ENCODE results near the gene SLC26A3.

SLC26A3 gene

GRCh38 chr7:107816011-107816566 is 13.1 kb upstream of the SLC26A3 start:
- no peak for DNase-seq (ENCODE audit: low read depth, low spot score)

GRCh38 chr7:107815254-107815882 is 12.3 kb upstream of the SLC26A3 start:
- DNase-seq (ENCODE audit: low read depth, low spot score) = no peak

GRCh38 chr7:107813524-107813923 is 10.5 kb upstream of the SLC26A3 start:
- no peak for DNase-seq (ENCODE audit: low read depth, low spot score)

GRCh38 chr7:107811934-107812333 is 8.9 kb upstream of the SLC26A3 start:
- DNase-seq (ENCODE audit: low read depth, low spot score) = no peak

GRCh38 chr7:107810626-107811025 is 7.6 kb upstream of the SLC26A3 start:
- no peak for DNase-seq (ENCODE audit: low read depth, low spot score)

GRCh38 chr7:107809179-107809578 is 6.2 kb upstream of the SLC26A3 start:
- DNase-seq (ENCODE audit: low read depth, low spot score) = no peak

- no peak for DNase-seq (ENCODE audit: low read depth, low spot score)
These were observed 3.3 kb downstream of the SLC26A3 start for GRCh38 chr7:107799647-107800264.

GRCh38 chr7:107792364-107792763 is 10.7 kb downstream of the SLC26A3 start:
- DNase-seq (ENCODE audit: low read depth, low spot score) = no peak

- no peak for DNase-seq (ENCODE audit: low read depth, low spot score)
These were observed 13.4 kb downstream of the SLC26A3 start for GRCh38 chr7:107789647-107790046.

GRCh38 chr7:107788662-107789061 is 14.4 kb downstream of the SLC26A3 start:
- no peak for DNase-seq (ENCODE audit: low read depth, low spot score)

- no peak for DNase-seq (ENCODE audit: low read depth, low spot score)
These were observed 14.8 kb downstream of the SLC26A3 start for GRCh38 chr7:107788216-107788615.

GRCh38 chr7:107785926-107786325 is 17.1 kb downstream of the SLC26A3 start:
- peak; percentile 2 for DNase-seq (ENCODE audit: low read depth, low spot score)

- DNase-seq (ENCODE audit: low read depth, low spot score) = no peak
These were observed 17.9 kb downstream of the SLC26A3 start for GRCh38 chr7:107785170-107785569.

GRCh38 chr7:107783648-107784047 is 19.4 kb downstream of the SLC26A3 start:
- DNase-seq (ENCODE audit: low read depth, low spot score) = no peak

GRCh38 chr7:107782374-107782773 is 20.6 kb downstream of the SLC26A3 start:
- DNase-seq (ENCODE audit: low read depth, low spot score) = no peak

GRCh38 chr7:107779647-107780099 is 23.4 kb downstream of the SLC26A3 start:
- no peak for DNase-seq (ENCODE audit: low read depth, low spot score)

- no peak for DNase-seq (ENCODE audit: low read depth, low spot score)
These were observed 24.7 kb downstream of the SLC26A3 start for GRCh38 chr7:107778283-107778682.

GRCh38 chr7:107777702-107778101 is 25.3 kb downstream of the SLC26A3 start:
- no peak for DNase-seq (ENCODE audit: low read depth, low spot score)

- DNase-seq (ENCODE audit: low read depth, low spot score) = no peak
These were observed 30.0 kb downstream of the SLC26A3 start for GRCh38 chr7:107773027-107773426.

- DNase-seq (ENCODE audit: low read depth, low spot score) = no peak
These were observed 34.8 kb downstream of the SLC26A3 start for GRCh38 chr7:107768263-107768662.

- DNase-seq (ENCODE audit: low read depth, low spot score) = no peak
These were observed 35.6 kb downstream of the SLC26A3 start for GRCh38 chr7:107767391-107767790.

GRCh38 chr7:107758667-107759066 is 44.4 kb downstream of the SLC26A3 start:
- no peak for DNase-seq (ENCODE audit: low read depth, low spot score)

GRCh38 chr7:107754642-107755041 is 48.4 kb downstream of the SLC26A3 start:
- no peak for DNase-seq (ENCODE audit: low read depth, low spot score)

Data from smooth muscle cell of the brain vasculature (primary cell).